SU-DHL-6 (cell line): Measurements from ENCODE around the gene KIF11.

ENCODE experiments used
- EZH2phosphoT487 ChIP-seq: fragments of 200-600 bp; sonication (generic), shearing (Covaris generic); conservative IDR thresholded peaks from 2 replicates; pipeline ENCODE4 v1.6.1; 2018; ENCODE audit warnings: mild to moderate bottlenecking, antibody characterized with exemption, low read length, moderate library complexity, mixed read lengths
- TF ChIP-seq, protein P1 (sequence below): fragments of 200-600 bp; sonication (generic); IDR thresholded peaks from one replicate; pipeline ENCODE4 v1.5.1; 2017; ENCODE audit warnings: antibody characterized with exemption, mild to moderate bottlenecking, low read length, moderate library complexity; ENCODE audit not compliant: insufficient read depth, poor library complexity, severe bottlenecking

DNA sequence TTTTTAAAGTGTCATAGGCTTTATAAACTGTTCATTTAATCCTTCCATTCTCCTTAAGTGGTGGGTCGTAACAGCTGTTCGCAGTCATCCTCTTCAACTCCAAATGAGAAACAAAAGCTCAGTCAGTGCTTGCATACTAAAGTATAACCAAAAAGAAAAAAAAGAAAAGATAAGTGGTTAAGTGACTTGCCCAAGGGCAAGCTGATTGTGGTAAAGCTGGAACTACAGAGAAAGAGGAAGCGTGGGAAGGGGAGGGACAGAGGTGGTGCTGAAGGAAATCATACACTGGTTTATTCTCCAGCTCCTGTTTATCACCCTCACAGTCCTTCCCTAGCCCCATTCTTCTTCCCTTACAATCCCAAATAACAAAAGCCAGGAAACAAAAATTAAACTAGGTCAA is 48.6 kb upstream of the KIF11 start:
- TF ChIP-seq, protein P1, sequence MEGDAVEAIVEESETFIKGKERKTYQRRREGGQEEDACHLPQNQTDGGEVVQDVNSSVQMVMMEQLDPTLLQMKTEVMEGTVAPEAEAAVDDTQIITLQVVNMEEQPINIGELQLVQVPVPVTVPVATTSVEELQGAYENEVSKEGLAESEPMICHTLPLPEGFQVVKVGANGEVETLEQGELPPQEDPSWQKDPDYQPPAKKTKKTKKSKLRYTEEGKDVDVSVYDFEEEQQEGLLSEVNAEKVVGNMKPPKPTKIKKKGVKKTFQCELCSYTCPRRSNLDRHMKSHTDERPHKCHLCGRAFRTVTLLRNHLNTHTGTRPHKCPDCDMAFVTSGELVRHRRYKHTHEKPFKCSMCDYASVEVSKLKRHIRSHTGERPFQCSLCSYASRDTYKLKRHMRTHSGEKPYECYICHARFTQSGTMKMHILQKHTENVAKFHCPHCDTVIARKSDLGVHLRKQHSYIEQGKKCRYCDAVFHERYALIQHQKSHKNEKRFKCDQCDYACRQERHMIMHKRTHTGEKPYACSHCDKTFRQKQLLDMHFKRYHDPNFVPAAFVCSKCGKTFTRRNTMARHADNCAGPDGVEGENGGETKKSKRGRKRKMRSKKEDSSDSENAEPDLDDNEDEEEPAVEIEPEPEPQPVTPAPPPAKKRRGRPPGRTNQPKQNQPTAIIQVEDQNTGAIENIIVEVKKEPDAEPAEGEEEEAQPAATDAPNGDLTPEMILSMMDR, result no peak
- no peak for TF ChIP-seq EZH2phosphoT487
